Right atrium auricular region (tissue), 2 donors: ENCODE measurements around the gene CEP112. TPM values are rescaled to one million over a fixed set of nuclear protein-coding genes. Genes with fewer than 3 reads are reported as not detected.
"Not testable (repeated sequence)": the region's sequence is repeated elsewhere in the genome, so short reads cannot be mapped to it uniquely, and the experiment has no call there.

Source experiments
- DNase-seq: peaks from one replicate; pipeline ENCODE4 v3.0.0-alpha.2; 2019; ENCODE audit warnings: low spot score
- H3K27ac ChIP-seq, 2 donors: fragments of 200-600 bp; sonication (generic); 1 replicate in 1 of 2; 2 replicates in 1 of 2; pipeline ENCODE4 v1.5.1; 2016 to 2019
- H3K27me3 ChIP-seq, 2 donors: fragments of 200-600 bp; sonication (generic); one replicate each; pipeline versions ENCODE4 v1.5.1 to v1.6.0; 2017 to 2019
- H3K36me3 ChIP-seq: fragments of 200-600 bp; sonication (generic); one replicate; pipeline ENCODE4 v1.5.1; 2016
- H3K4me1 ChIP-seq, 2 donors: fragments of 200-600 bp; sonication (generic); one replicate each; pipeline versions ENCODE4 v1.5.1 to v1.6.0; 2017 to 2019
- H3K4me3 ChIP-seq, 2 donors: fragments of 200-600 bp; sonication (generic); 1 replicate in 1 of 2; 2 replicates in 1 of 2; pipeline ENCODE4 v1.5.1; 2017 to 2019; ENCODE audit warnings: mild to moderate bottlenecking in 1 of 2, moderate library complexity in 1 of 2
- H3K9me3 ChIP-seq, 2 donors: fragments of 200-600 bp; sonication (generic); one replicate each; pipeline ENCODE4 v1.5.1; 2019
- CTCF ChIP-seq, 2 donors: fragments of 200-600 bp; sonication (generic); IDR thresholded peaks; one replicate each; pipeline ENCODE4 v1.5.1; 2019; ENCODE audit warnings: antibody characterized with exemption in 2 of 2
- total RNA-seq, 2 donors: library from RNA; depleted of rRNA; stranded (reverse); fragments of >200 nt; gene quantifications; one replicate each; pipeline ENCODE4 v1.1.0, GENCODE V29; 2016

Gene CEP112
- total RNA-seq, 2 donors from 2014 or later: 8.1 to 11.2 TPM

GRCh38 chr17:65833214-65833613 lies 358.7 kb downstream of the CEP112 start:
- no peak for TF ChIP-seq CTCF (IDR thresholded peaks at IDR 0.05)
- H3K9me3 ChIP-seq: peaks cover 7 to 34% of the 10 kb centered on the region in 2 donors

GRCh38 chr17:65830356-65830755 lies 361.6 kb downstream of the CEP112 start:
- no peaks in the 10 kb centered on the region for H3K27me3 ChIP-seq
- peaks cover 7 to 30% of the 10 kb centered on the region in 2 donors for H3K9me3 ChIP-seq
- no peak for DNase-seq
- no peaks in the 10 kb centered on the region for H3K36me3 ChIP-seq
- no peak overlapping the region for H3K27ac ChIP-seq
- H3K4me3 ChIP-seq: no peak overlapping the region
- no peak for TF ChIP-seq CTCF (IDR thresholded peaks at IDR 0.05)
- no peaks in the 10 kb centered on the region for H3K4me1 ChIP-seq

More at GRCh38 chr17:65833214-65833613, 358.7 kb downstream of the CEP112 start:
- Histone ChIP-seq H3K36me3 (no peaks in the 10 kb centered on the region), H3K27ac (no peak overlapping the region), H3K27me3 (no peaks in the 10 kb centered on the region), H3K4me1 (no peaks in the 10 kb centered on the region), H3K4me3 (no peak overlapping the region)
- no peak for DNase-seq

- H3K9me3 ChIP-seq: peaks cover 0 to 12% of the 10 kb centered on the region in 2 donors
- not testable (repeated sequence) for DNase-seq, H3K27ac ChIP-seq, H3K4me3 ChIP-seq, H3K27me3 ChIP-seq, H3K4me1 ChIP-seq, H3K36me3 ChIP-seq
Measured at GRCh38 chr17:65826577-65826976, 365.4 kb downstream of the CEP112 start.

GRCh38 chr17:65824901-65825300 lies 367.0 kb downstream of the CEP112 start:
- Histone ChIP-seq H3K36me3 (no peaks in the 10 kb centered on the region), H3K4me1 (no peaks in the 10 kb centered on the region), H3K27me3 (no peaks in the 10 kb centered on the region), H3K4me3 (no peak overlapping the region), H3K9me3 (peaks cover 0 to 10% of the 10 kb centered on the region in 2 donors), H3K27ac (no peak overlapping the region)
- no peak for DNase-seq
- TF ChIP-seq CTCF (IDR thresholded peaks at IDR 0.05): no peak

- Histone ChIP-seq H3K4me1 (no peaks in the 10 kb centered on the region), H3K4me3 (no peak overlapping the region), H3K36me3 (no peaks in the 10 kb centered on the region), H3K9me3 (peaks cover 0 to 6% of the 10 kb centered on the region in 2 donors), H3K27me3 (no peaks in the 10 kb centered on the region), H3K27ac (no peak overlapping the region)
- DNase-seq: no peak
- no peak for TF ChIP-seq CTCF (IDR thresholded peaks at IDR 0.05)
Measured at GRCh38 chr17:65823713-65824112, 368.2 kb downstream of the CEP112 start.

GRCh38 chr17:65820811-65821210 lies 371.1 kb downstream of the CEP112 start:
- H3K4me3 ChIP-seq: no peak overlapping the region

More at GRCh38 chr17:65820811-65821210, 371.1 kb downstream of the CEP112 start:
- H3K27ac ChIP-seq: no peak overlapping the region
- no peak for DNase-seq
- TF ChIP-seq CTCF (IDR thresholded peaks at IDR 0.05): no peak
- no peaks in the 10 kb centered on the region for H3K36me3 ChIP-seq
- H3K9me3 ChIP-seq: no peaks in the 10 kb centered on the region
- H3K4me1 ChIP-seq: no peaks in the 10 kb centered on the region
- no peaks in the 10 kb centered on the region for H3K27me3 ChIP-seq
